Uterus (tissue), 2 donors: ENCODE measurements around the gene HTRA1.

Source experiments
- POLR2A ChIP-seq, 2 donors: fragments of 450-650 bp; IDR thresholded peaks; one replicate each; pipeline ENCODE4 v1.6.1; 2016; ENCODE audit warnings: antibody characterized with exemption in 2 of 2, mild to moderate bottlenecking in 1 of 2, moderate library complexity in 1 of 2
- TF ChIP-seq, protein P1 (sequence below), 4 experiments: fragments of 200-600 bp in 2 of 4; fragments of 450-650 bp in 2 of 4; sonication (generic) in 2 of 4; IDR thresholded peaks; one replicate each; pipeline ENCODE4 v1.5.1; 2016 to 2019; ENCODE audit warnings: antibody characterized with exemption in 4 of 4, mild to moderate bottlenecking in 2 of 4, moderate library complexity in 1 of 4

DNA sequence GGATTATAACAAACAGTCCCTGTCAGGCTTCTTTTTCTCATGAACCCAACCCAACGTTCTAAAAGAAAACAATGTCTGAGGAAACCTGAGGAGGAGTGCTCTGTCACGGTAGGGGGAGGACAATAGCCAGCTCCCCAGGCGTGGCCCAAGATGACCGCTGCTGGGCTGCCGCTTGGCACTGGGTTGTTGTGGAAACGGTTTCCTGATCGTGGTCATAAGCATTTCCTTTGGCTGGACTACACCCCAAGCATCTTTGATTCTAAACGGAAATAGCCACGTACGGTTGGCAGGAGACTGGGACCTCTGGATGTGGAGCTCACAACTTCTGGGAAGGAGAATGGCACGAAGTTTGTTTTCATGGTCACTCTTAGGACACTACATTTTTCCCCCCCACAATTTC, 68.8 kb downstream of the HTRA1 start:
- TF ChIP-seq, protein P1, sequence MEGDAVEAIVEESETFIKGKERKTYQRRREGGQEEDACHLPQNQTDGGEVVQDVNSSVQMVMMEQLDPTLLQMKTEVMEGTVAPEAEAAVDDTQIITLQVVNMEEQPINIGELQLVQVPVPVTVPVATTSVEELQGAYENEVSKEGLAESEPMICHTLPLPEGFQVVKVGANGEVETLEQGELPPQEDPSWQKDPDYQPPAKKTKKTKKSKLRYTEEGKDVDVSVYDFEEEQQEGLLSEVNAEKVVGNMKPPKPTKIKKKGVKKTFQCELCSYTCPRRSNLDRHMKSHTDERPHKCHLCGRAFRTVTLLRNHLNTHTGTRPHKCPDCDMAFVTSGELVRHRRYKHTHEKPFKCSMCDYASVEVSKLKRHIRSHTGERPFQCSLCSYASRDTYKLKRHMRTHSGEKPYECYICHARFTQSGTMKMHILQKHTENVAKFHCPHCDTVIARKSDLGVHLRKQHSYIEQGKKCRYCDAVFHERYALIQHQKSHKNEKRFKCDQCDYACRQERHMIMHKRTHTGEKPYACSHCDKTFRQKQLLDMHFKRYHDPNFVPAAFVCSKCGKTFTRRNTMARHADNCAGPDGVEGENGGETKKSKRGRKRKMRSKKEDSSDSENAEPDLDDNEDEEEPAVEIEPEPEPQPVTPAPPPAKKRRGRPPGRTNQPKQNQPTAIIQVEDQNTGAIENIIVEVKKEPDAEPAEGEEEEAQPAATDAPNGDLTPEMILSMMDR (IDR thresholded peaks at IDR 0.05), result no peak
- no peak for TF ChIP-seq POLR2A (IDR thresholded peaks at IDR 0.05)
